ENCODE data around the gene LRRC9.

Gene LRRC9

GRCh38 chr14:59919570-59920377 lies at the start of gene LRRC9:
TSS of gene LRRC9 (plus strand) at chr14:59920144.
- H3K4me3 ChIP-seq (ENCODE audit: low read length), result peak within 1 kb of the TSS; percentile 28
- TF ChIP-seq CTCF (IDR thresholded peaks at IDR 0.05; ENCODE audit: insufficient read depth, low read depth, low read length, missing control alignments), result no peak
- DNase-seq (ENCODE audit: low read depth), result peak; percentile 11

GRCh38 chr14:59870277-59871165 lies 49.4 kb upstream of the LRRC9 start, which contains the start of gene RTN1:
TSS of gene RTN1 (minus strand) at chr14:59870776. CDS start at chr14:59870630, 146 bp downstream.
- TF ChIP-seq CTCF (IDR thresholded peaks at IDR 0.05; ENCODE audit: insufficient read depth, low read depth, low read length, missing control alignments), result peak; percentile 5
- peak; percentile 47 for DNase-seq (ENCODE audit: low read depth)
- H3K4me3 ChIP-seq (ENCODE audit: low read length), result peak within 1 kb of the TSS; percentile 34

GRCh38 chr14:59871166-59871495 lies 48.8 kb upstream of the LRRC9 start:
- H3K4me3 ChIP-seq (ENCODE audit: low read length), result peak overlapping the region; percentile 34
- no peak for DNase-seq (ENCODE audit: low read depth)
- TF ChIP-seq CTCF (IDR thresholded peaks at IDR 0.05; ENCODE audit: insufficient read depth, low read depth, low read length, missing control alignments), result no peak

- no peak overlapping the region for H3K4me3 ChIP-seq (ENCODE audit: low read length)
- DNase-seq (ENCODE audit: low read depth), result no peak
- TF ChIP-seq CTCF (IDR thresholded peaks at IDR 0.05; ENCODE audit: insufficient read depth, low read depth, low read length, missing control alignments), result peak; percentile 21
These were observed 37.0 kb upstream of the LRRC9 start for GRCh38 chr14:59882957-59883356.

GRCh38 chr14:59890676-59891075 lies 29.3 kb upstream of the LRRC9 start:
- TF ChIP-seq CTCF (IDR thresholded peaks at IDR 0.05; ENCODE audit: insufficient read depth, low read depth, low read length, missing control alignments), result no peak
- H3K4me3 ChIP-seq (ENCODE audit: low read length), result no peak overlapping the region
- DNase-seq (ENCODE audit: low read depth), result no peak

GRCh38 chr14:59895721-59896120 lies 24.2 kb upstream of the LRRC9 start:
- no peak for DNase-seq (ENCODE audit: low read depth)
- no peak overlapping the region for H3K4me3 ChIP-seq (ENCODE audit: low read length)
- TF ChIP-seq CTCF (IDR thresholded peaks at IDR 0.05; ENCODE audit: insufficient read depth, low read depth, low read length, missing control alignments), result no peak

All from epithelial cell of esophagus (primary cell).